HEK293 (cell line): ENCODE data around the gene GOLGA2.

ENCODE experiments used
- BCL11B ChIP-seq: fragments of 450-650 bp; formaldehyde crosslinking; IDR thresholded peaks from 2 replicates; pipeline ENCODE4 v1.5.1; 2016; ENCODE audit warnings: low read depth, missing biosample characterization, missing genetic modification characterization
- GLI4 ChIP-seq: fragments of 450-650 bp; formaldehyde crosslinking; IDR thresholded peaks from 2 replicates; pipeline ENCODE4 v1.5.1; 2016; ENCODE audit warnings: missing biosample characterization, missing genetic modification characterization
- KLF10 ChIP-seq: fragments of 450-650 bp; IDR thresholded peaks from 2 replicates; pipeline ENCODE4 v1.5.1; 2018; ENCODE audit warnings: missing biosample characterization, mild to moderate bottlenecking, missing genetic modification characterization
- PBX3 ChIP-seq: sonication (generic); formaldehyde crosslinking; IDR thresholded peaks from 2 replicates; pipeline ENCODE4 v1.8.1; 2022; ENCODE audit warnings: mild to moderate bottlenecking, moderate library complexity, missing genetic modification reagents
- SP3 ChIP-seq: fragments of 450-650 bp; formaldehyde crosslinking; IDR thresholded peaks from 2 replicates; pipeline ENCODE4 v1.5.1; 2016; ENCODE audit warnings: missing biosample characterization, missing genetic modification characterization
- TRIM28 ChIP-seq: IDR thresholded peaks from 2 replicates; pipeline ENCODE4 v1.6.1; 2011; ENCODE audit warnings: low read length, control low read depth, borderline replicate concordance
- ZBTB44 ChIP-seq: fragments of 450-650 bp; IDR thresholded peaks from 2 replicates; pipeline ENCODE4 v1.5.1; 2018; ENCODE audit warnings: missing biosample characterization, mild to moderate bottlenecking, missing genetic modification characterization
- ZBTB8A ChIP-seq: fragments of 450-650 bp; formaldehyde crosslinking; IDR thresholded peaks from 2 replicates; pipeline ENCODE4 v1.5.1; 2016; ENCODE audit warnings: missing biosample characterization, missing genetic modification characterization
- ZFP37 ChIP-seq: fragments of 450-650 bp; formaldehyde crosslinking; IDR thresholded peaks from 2 replicates; pipeline ENCODE4 v1.5.1; 2016; ENCODE audit warnings: missing biosample characterization, missing genetic modification characterization
- ZFP41 ChIP-seq: fragments of 450-650 bp; formaldehyde crosslinking; IDR thresholded peaks from 2 replicates; pipeline ENCODE4 v1.5.1; 2016; ENCODE audit warnings: missing biosample characterization, missing genetic modification characterization, borderline replicate concordance
- ZNF112 ChIP-seq: fragments of 450-650 bp; formaldehyde crosslinking; IDR thresholded peaks from 2 replicates; pipeline ENCODE4 v1.5.0; 2017; ENCODE audit warnings: missing biosample characterization, missing genetic modification characterization
- ZNF221 ChIP-seq: fragments of 450-650 bp; formaldehyde crosslinking; IDR thresholded peaks from 2 replicates; pipeline ENCODE4 v1.5.1; 2017; ENCODE audit warnings: missing biosample characterization, missing genetic modification characterization, borderline replicate concordance
- ZNF248 ChIP-seq: fragments of 450-650 bp; formaldehyde crosslinking; IDR thresholded peaks from 2 replicates; pipeline ENCODE4 v1.5.1; 2017; ENCODE audit warnings: missing biosample characterization, missing genetic modification characterization
- ZNF292 ChIP-seq: fragments of 450-650 bp; formaldehyde crosslinking; IDR thresholded peaks from 2 replicates; pipeline ENCODE4 v1.5.1; 2016; ENCODE audit warnings: low read depth, missing biosample characterization, missing genetic modification characterization, borderline replicate concordance
- ZNF302 ChIP-seq: fragments of 450-650 bp; formaldehyde crosslinking; IDR thresholded peaks from 2 replicates; pipeline ENCODE4 v1.5.1; 2016; ENCODE audit warnings: missing biosample characterization, missing genetic modification characterization, low read depth
- ZNF366 ChIP-seq: fragments of 450-650 bp; formaldehyde crosslinking; conservative IDR thresholded peaks from 2 replicates; pipeline ENCODE4 v1.5.1; 2016; ENCODE audit warnings: missing biosample characterization, missing genetic modification characterization
- ZNF423 ChIP-seq: fragments of 450-650 bp; formaldehyde crosslinking; IDR thresholded peaks from 2 replicates; pipeline ENCODE4 v1.5.1; 2016; ENCODE audit warnings: missing biosample characterization, missing genetic modification characterization
- ZNF488 ChIP-seq: fragments of 450-650 bp; formaldehyde crosslinking; IDR thresholded peaks from 2 replicates; pipeline ENCODE4 v1.5.1; 2016; ENCODE audit warnings: missing biosample characterization, missing genetic modification characterization
- ZNF501 ChIP-seq: fragments of 450-650 bp; formaldehyde crosslinking; IDR thresholded peaks from 2 replicates; pipeline ENCODE4 v1.5.1; 2016; ENCODE audit warnings: missing biosample characterization, missing genetic modification characterization
- ZNF544 ChIP-seq: fragments of 450-650 bp; formaldehyde crosslinking; IDR thresholded peaks from 2 replicates; pipeline ENCODE4 v1.5.0; 2017; ENCODE audit warnings: missing biosample characterization, missing genetic modification characterization
- ZNF555 ChIP-seq: fragments of 450-650 bp; formaldehyde crosslinking; conservative IDR thresholded peaks from 2 replicates; pipeline ENCODE4 v1.5.1; 2017; ENCODE audit warnings: missing biosample characterization, mild to moderate bottlenecking, missing genetic modification characterization, inconsistent platforms
- ZNF596 ChIP-seq: fragments of 450-650 bp; IDR thresholded peaks from 2 replicates; pipeline ENCODE4 v1.5.0; 2018; ENCODE audit warnings: missing biosample characterization, mild to moderate bottlenecking, missing genetic modification characterization, moderate library complexity
- ZNF600 ChIP-seq: fragments of 450-650 bp; formaldehyde crosslinking; IDR thresholded peaks from 2 replicates; pipeline ENCODE4 v1.5.1; 2016; ENCODE audit warnings: missing biosample characterization, missing genetic modification characterization
- ZNF623 ChIP-seq: fragments of 450-650 bp; formaldehyde crosslinking; IDR thresholded peaks from 2 replicates; pipeline ENCODE4 v1.5.1; 2016; ENCODE audit warnings: missing biosample characterization, missing genetic modification characterization
- ZNF670 ChIP-seq: fragments of 450-650 bp; formaldehyde crosslinking; IDR thresholded peaks from 2 replicates; pipeline ENCODE4 v1.5.1; 2016; ENCODE audit warnings: missing biosample characterization, missing genetic modification characterization, low read depth
- ZNF747 ChIP-seq: fragments of 450-650 bp; formaldehyde crosslinking; IDR thresholded peaks from 2 replicates; pipeline ENCODE4 v1.5.1; 2016; ENCODE audit warnings: missing biosample characterization, missing genetic modification characterization
- ZNF76 ChIP-seq: fragments of 450-650 bp; formaldehyde crosslinking; IDR thresholded peaks from 2 replicates; pipeline ENCODE4; 2016; ENCODE audit warnings: low read depth, missing biosample characterization, missing genetic modification characterization, borderline replicate concordance
- ZNF792 ChIP-seq: fragments of 450-650 bp; formaldehyde crosslinking; IDR thresholded peaks from 2 replicates; pipeline ENCODE4 v1.5.1; 2016; ENCODE audit warnings: missing biosample characterization, missing genetic modification characterization
- ZSCAN23 ChIP-seq: fragments of 450-650 bp; formaldehyde crosslinking; IDR thresholded peaks from 2 replicates; pipeline ENCODE4 v1.5.1; 2016; ENCODE audit warnings: missing biosample characterization, missing genetic modification characterization
- ZSCAN5A ChIP-seq: fragments of 450-650 bp; formaldehyde crosslinking; IDR thresholded peaks from 2 replicates; pipeline ENCODE4 v1.5.1; 2016; ENCODE audit warnings: missing biosample characterization, missing genetic modification characterization
- TF ChIP-seq, protein P1 (sequence below): fragments of 450-650 bp; formaldehyde crosslinking; IDR thresholded peaks from 2 replicates; pipeline ENCODE4 v1.5.1; 2016; ENCODE audit warnings: missing biosample characterization, missing genetic modification characterization
- TF ChIP-seq, protein P2 (sequence below): fragments of 450-650 bp; formaldehyde crosslinking; IDR thresholded peaks from 2 replicates; pipeline ENCODE4 v1.5.1; 2016; ENCODE audit warnings: missing biosample characterization, missing genetic modification characterization

GOLGA2 gene

GRCh38 chr9:128322404-128323211, 46.8 kb upstream of the GOLGA2 start, which contains the start of the genes COQ4 and TRUB2 (continued):
- TF ChIP-seq, protein P1, sequence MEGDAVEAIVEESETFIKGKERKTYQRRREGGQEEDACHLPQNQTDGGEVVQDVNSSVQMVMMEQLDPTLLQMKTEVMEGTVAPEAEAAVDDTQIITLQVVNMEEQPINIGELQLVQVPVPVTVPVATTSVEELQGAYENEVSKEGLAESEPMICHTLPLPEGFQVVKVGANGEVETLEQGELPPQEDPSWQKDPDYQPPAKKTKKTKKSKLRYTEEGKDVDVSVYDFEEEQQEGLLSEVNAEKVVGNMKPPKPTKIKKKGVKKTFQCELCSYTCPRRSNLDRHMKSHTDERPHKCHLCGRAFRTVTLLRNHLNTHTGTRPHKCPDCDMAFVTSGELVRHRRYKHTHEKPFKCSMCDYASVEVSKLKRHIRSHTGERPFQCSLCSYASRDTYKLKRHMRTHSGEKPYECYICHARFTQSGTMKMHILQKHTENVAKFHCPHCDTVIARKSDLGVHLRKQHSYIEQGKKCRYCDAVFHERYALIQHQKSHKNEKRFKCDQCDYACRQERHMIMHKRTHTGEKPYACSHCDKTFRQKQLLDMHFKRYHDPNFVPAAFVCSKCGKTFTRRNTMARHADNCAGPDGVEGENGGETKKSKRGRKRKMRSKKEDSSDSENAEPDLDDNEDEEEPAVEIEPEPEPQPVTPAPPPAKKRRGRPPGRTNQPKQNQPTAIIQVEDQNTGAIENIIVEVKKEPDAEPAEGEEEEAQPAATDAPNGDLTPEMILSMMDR (tag by site-specific recombination) = peak; percentile 53; the same call in 1 of the 2 replicates
- TF ChIP-seq ZNF366 (tag by site-specific recombination) (no peak; the same call in 1 of the 2 replicates), KLF10 (tag by site-specific recombination) (peak; percentile 69), TRIM28 (no peak; the same call in 1 of the 2 replicates), ZNF596 (no peak), ZSCAN23 (tag by site-specific recombination) (peak; percentile 73; the same call in 1 of the 2 replicates), SP3 (peak; percentile 91), ZNF792 (no peak), ZNF501 (peak; percentile 98), ZNF623 (tag by site-specific recombination) (no peak; the same call in 1 of the 2 replicates), ZNF544 (tag by site-specific recombination) (no peak), ZNF302 (tag by site-specific recombination) (peak; percentile 19; the same call in 1 of the 2 replicates), PBX3 (CRISPR knock-in tag) (peak; percentile 71), ZBTB44 (tag by site-specific recombination) (no peak), ZBTB8A (tag by site-specific recombination) (peak; percentile 93), ZNF600 (0 out of 2 replicates have a peak, but pooled peaks have one; percentile 57), ZFP41 (tag by site-specific recombination) (no peak), ZNF670 (no peak), ZNF221 (tag by site-specific recombination) (no peak), ZNF292 (tag by site-specific recombination) (no peak), ZNF423 (tag by site-specific recombination) (no peak), ZNF747 (tag by site-specific recombination) (no peak), ZNF488 (no peak), ZNF248 (tag by site-specific recombination) (no peak), ZSCAN5A (no peak), ZNF555 (tag by site-specific recombination) (no peak), ZFP37 (peak; percentile 95), GLI4 (tag by site-specific recombination) (peak; percentile 86), ZNF112 (tag by site-specific recombination) (no peak), ZNF76 (tag by site-specific recombination) (peak; percentile 77; the same call in 1 of the 2 replicates), BCL11B (tag by site-specific recombination) (no peak)
- TF ChIP-seq, protein P2, sequence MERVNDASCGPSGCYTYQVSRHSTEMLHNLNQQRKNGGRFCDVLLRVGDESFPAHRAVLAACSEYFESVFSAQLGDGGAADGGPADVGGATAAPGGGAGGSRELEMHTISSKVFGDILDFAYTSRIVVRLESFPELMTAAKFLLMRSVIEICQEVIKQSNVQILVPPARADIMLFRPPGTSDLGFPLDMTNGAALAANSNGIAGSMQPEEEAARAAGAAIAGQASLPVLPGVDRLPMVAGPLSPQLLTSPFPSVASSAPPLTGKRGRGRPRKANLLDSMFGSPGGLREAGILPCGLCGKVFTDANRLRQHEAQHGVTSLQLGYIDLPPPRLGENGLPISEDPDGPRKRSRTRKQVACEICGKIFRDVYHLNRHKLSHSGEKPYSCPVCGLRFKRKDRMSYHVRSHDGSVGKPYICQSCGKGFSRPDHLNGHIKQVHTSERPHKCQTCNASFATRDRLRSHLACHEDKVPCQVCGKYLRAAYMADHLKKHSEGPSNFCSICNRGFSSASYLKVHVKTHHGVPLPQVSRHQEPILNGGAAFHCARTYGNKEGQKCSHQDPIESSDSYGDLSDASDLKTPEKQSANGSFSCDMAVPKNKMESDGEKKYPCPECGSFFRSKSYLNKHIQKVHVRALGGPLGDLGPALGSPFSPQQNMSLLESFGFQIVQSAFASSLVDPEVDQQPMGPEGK (tag by site-specific recombination) = no peak
